HG03196 (cell line): ENCODE measurements around the gene SYNPO.

ENCODE experiments used
- ATAC-seq: cut with Tn5 transposase; IDR thresholded peaks from one replicate; pipeline ENCODE4 v1.9.1; 2021; ENCODE audit not compliant: unreplicated experiment

Gene SYNPO

GRCh38 chr5:150639751-150640150 is 709 bp upstream of the SYNPO start:
- no peak for ATAC-seq

- ATAC-seq: no peak
Measured at GRCh38 chr5:150641006-150641570, 628 bp downstream of the SYNPO start.

GRCh38 chr5:150641824-150642566 is 1.5 kb downstream of the SYNPO start:
- ATAC-seq: no peak

GRCh38 chr5:150642567-150642927 is 2.1 kb downstream of the SYNPO start:
- ATAC-seq: no peak

GRCh38 chr5:150642991-150643710 is 2.7 kb downstream of the SYNPO start:
- ATAC-seq: no peak

- no peak for ATAC-seq
Measured at GRCh38 chr5:150644058-150644457, 3.6 kb downstream of the SYNPO start.

- ATAC-seq: no peak
Measured at GRCh38 chr5:150644514-150644913, 4.1 kb downstream of the SYNPO start.

GRCh38 chr5:150645070-150645700 is 4.7 kb downstream of the SYNPO start:
- no peak for ATAC-seq

- no peak for ATAC-seq
Measured at GRCh38 chr5:150647275-150648251, 7.1 kb downstream of the SYNPO start.

GRCh38 chr5:150648294-150649107 is 8.0 kb downstream of the SYNPO start:
- ATAC-seq: no peak

GRCh38 chr5:150649108-150650020 is 8.9 kb downstream of the SYNPO start:
- no peak for ATAC-seq

GRCh38 chr5:150650021-150651006 is 9.9 kb downstream of the SYNPO start:
- no peak for ATAC-seq

- no peak for ATAC-seq
Measured at GRCh38 chr5:150651382-150651781, 10.9 kb downstream of the SYNPO start.

GRCh38 chr5:150651924-150652671 is 11.6 kb downstream of the SYNPO start:
- no peak for ATAC-seq

GRCh38 chr5:150653145-150653761 is 12.8 kb downstream of the SYNPO start:
- ATAC-seq: no peak

GRCh38 chr5:150653762-150654556 is 13.5 kb downstream of the SYNPO start:
- ATAC-seq: no peak
